Ishikawa (cell line): ENCODE measurements around the gene SIVA1.

Experiments
- CEBPB ChIP-seq: IDR thresholded peaks from 2 replicates; pipeline ENCODE4 v1.6.1; 2012
- CREB1 ChIP-seq: IDR thresholded peaks from 2 replicates; pipeline ENCODE4 v1.6.1; 2012; ENCODE audit warnings: low read depth
- EGR1 ChIP-seq: IDR thresholded peaks from 2 replicates; pipeline ENCODE4 v1.6.1; 2012
- EP300 ChIP-seq: IDR thresholded peaks from 2 replicates; pipeline ENCODE4 v1.6.1; 2012; ENCODE audit warnings: borderline replicate concordance
- FOXM1 ChIP-seq: IDR thresholded peaks from 2 replicates; pipeline ENCODE4 v1.6.1; 2012; ENCODE audit warnings: low read depth, borderline replicate concordance
- MAX ChIP-seq: IDR thresholded peaks from 2 replicates; pipeline ENCODE4 v1.6.1; 2012
- NFIC ChIP-seq: IDR thresholded peaks from 2 replicates; pipeline ENCODE4 v1.6.1; 2012
- RAD21 ChIP-seq: IDR thresholded peaks from 2 replicates; pipeline ENCODE4 v1.6.1; 2012; ENCODE audit warnings: low read depth
- REST ChIP-seq: IDR thresholded peaks from 2 replicates; pipeline ENCODE4 v1.6.1; 2012; ENCODE audit warnings: low read depth, mild to moderate bottlenecking
- TAF1 ChIP-seq: IDR thresholded peaks from 2 replicates; pipeline ENCODE4 v1.6.1; 2012; ENCODE audit warnings: low read depth, mild to moderate bottlenecking
- TCF12 ChIP-seq: IDR thresholded peaks from 2 replicates; pipeline ENCODE4 v1.6.1; 2012; ENCODE audit warnings: low read depth
- TEAD4 ChIP-seq: IDR thresholded peaks from 2 replicates; pipeline ENCODE4 v1.6.1; 2012
- USF1 ChIP-seq: IDR thresholded peaks from 2 replicates; pipeline ENCODE4 v1.6.1; 2012
- YY1 ChIP-seq: IDR thresholded peaks from 2 replicates; pipeline ENCODE4 v1.6.1; 2012; ENCODE audit warnings: low read depth
- ZBTB7A ChIP-seq: IDR thresholded peaks from 2 replicates; pipeline ENCODE4 v1.6.1; 2012; ENCODE audit warnings: low read depth

The SIVA1 gene

GRCh38 chr14:104792945-104793702, 40.2 kb downstream of the SIVA1 start:
- TF ChIP-seq FOXM1: no peak
- TF ChIP-seq RAD21: no peak
- no peak for TF ChIP-seq ZBTB7A
- TF ChIP-seq EP300: no peak
- no peak for TF ChIP-seq CREB1
- no peak for TF ChIP-seq TEAD4
- no peak for TF ChIP-seq REST
- TF ChIP-seq TAF1: no peak
- TF ChIP-seq USF1: no peak
- TF ChIP-seq MAX: no peak

GRCh38 chr14:104793703-104793959, 40.7 kb downstream of the SIVA1 start:
- no peak for TF ChIP-seq TEAD4
- no peak for TF ChIP-seq EP300
- TF ChIP-seq CEBPB: no peak
- TF ChIP-seq TAF1: no peak

- TF ChIP-seq TEAD4 (no peak), RAD21 (no peak), NFIC (no peak), TCF12 (no peak), TAF1 (no peak), CEBPB (no peak), FOXM1 (no peak), MAX (no peak), EGR1 (no peak), ZBTB7A (no peak), EP300 (no peak), REST (no peak), YY1 (no peak)
These were observed 41.2 kb downstream of the SIVA1 start for GRCh38 chr14:104794099-104794498.

GRCh38 chr14:104794631-104794992, 41.7 kb downstream of the SIVA1 start:
- TF ChIP-seq TEAD4 (no peak), USF1 (no peak), NFIC (no peak), MAX (no peak), FOXM1 (no peak), EP300 (no peak), CREB1 (no peak), ZBTB7A (no peak; the same call in 1 of the 2 replicates), RAD21 (no peak), EGR1 (no peak), CEBPB (no peak), TCF12 (no peak), YY1 (no peak), REST (no peak), TAF1 (no peak)
